Activated CD4-positive, CD25-positive, alpha-beta regulatory T cell treated with anti-CD3 and anti-CD28 coated beads, Interleukin-2, amount 50 U/mL, for 16 hours (primary cell): ENCODE data around the gene LRGUK.
"Not testable (repeated sequence)": the region's sequence is repeated elsewhere in the genome, so short reads cannot be mapped to it uniquely, and the experiment has no call there.

Source experiments
- DNase-seq: peaks from one replicate; pipeline ENCODE4 v3.0.0-alpha.2; 2020; ENCODE audit warnings: low read depth, low spot score

The LRGUK gene, protein sequence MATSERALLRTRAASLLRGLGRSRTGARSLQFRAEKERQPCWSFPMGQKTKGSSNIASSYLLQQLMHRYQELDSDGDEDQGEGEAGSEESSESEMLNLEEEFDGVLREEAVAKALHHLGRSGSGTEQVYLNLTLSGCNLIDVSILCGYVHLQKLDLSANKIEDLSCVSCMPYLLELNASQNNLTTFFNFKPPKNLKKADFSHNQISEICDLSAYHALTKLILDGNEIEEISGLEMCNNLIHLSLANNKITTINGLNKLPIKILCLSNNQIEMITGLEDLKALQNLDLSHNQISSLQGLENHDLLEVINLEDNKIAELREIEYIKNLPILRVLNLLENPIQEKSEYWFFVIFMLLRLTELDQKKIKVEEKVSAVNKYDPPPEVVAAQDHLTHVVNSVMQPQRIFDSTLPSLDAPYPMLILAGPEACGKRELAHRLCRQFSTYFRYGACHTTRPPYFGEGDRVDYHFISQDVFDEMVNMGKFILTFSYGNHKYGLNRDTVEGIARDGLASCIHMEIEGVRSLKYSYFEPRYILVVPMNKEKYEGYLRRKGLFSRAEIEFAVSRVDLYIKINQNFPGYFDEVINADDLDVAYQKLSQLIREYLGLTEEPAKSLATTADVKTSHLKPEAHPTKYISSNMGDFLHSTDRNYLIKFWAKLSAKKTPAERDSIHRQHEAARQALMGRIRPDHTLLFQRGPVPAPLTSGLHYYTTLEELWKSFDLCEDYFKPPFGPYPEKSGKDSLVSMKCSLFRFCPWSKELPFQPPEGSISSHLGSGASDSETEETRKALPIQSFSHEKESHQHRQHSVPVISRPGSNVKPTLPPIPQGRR

GRCh38 chr7:134126966-134127848 is at the start of gene LRGUK:
LRGUK (plus strand) TSS chr7:134127340; CDS start chr7:134127368, 28 bp downstream.
- DNase-seq: peak; percentile 58

DNA sequence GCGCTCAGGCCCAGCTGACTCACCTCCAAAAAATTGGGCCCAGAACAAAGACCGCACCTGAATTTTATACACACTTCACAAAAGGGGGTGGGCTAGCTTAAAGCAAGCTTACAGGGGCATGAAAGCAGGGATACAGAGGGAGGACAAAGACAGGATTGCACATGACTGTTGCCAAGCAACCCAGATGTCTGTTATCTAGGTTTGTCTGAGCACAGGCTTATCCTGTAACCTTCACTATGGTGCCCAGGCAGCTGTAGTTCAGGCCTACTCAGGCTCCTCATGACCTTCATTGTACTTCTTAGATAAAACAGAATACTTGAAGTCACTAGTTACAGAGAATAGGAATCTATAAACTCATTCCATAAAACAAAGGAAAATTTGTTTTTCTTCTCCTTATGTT is 49.6 kb upstream of the LRGUK start:
- not testable (repeated sequence) for DNase-seq

- DNase-seq: no peak
Observed at GRCh38 chr7:134078991-134079390, 48.1 kb upstream of the LRGUK start.

- no peak for DNase-seq
Observed at GRCh38 chr7:134081695-134082094, 45.4 kb upstream of the LRGUK start.

DNA sequence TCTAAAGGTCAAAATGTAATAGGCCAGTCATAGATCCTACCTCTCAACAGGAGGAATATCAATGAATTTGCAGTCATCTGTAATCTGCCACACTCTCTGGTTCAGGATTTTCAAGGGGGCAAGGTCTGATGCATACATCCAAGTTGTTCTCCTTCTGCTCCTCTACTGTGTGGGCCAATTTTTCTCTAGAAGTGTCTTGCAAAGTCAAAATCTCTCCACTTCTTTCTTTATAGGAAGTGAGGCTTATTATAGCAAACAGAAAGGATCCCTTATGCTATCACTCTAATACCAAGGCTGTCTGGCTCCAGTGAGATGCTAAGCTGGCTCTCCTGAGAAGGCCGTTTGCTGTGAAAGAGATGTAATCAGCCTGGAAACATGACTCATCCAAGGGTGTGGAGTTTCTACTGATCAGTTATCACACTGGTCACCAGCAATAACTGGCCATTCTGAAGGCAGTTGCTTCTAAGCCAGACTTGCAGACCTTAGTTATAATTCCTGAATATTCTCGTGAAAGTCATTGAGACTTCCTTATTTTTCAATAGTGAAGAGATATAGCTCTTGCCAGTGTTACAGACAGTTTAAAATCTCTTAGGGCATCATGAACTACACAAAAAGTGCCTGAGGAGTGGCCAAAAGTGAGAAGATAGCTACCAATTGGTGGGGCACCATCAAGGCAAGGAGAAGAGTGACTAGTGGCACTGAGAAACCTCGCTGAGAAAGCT is 43.2 kb upstream of the LRGUK start:
- no peak for DNase-seq

- DNase-seq: no peak
Observed at GRCh38 chr7:134084488-134085144, 42.5 kb upstream of the LRGUK start.

- DNase-seq: no peak
Observed at GRCh38 chr7:134085311-134085710, 41.8 kb upstream of the LRGUK start.

DNA sequence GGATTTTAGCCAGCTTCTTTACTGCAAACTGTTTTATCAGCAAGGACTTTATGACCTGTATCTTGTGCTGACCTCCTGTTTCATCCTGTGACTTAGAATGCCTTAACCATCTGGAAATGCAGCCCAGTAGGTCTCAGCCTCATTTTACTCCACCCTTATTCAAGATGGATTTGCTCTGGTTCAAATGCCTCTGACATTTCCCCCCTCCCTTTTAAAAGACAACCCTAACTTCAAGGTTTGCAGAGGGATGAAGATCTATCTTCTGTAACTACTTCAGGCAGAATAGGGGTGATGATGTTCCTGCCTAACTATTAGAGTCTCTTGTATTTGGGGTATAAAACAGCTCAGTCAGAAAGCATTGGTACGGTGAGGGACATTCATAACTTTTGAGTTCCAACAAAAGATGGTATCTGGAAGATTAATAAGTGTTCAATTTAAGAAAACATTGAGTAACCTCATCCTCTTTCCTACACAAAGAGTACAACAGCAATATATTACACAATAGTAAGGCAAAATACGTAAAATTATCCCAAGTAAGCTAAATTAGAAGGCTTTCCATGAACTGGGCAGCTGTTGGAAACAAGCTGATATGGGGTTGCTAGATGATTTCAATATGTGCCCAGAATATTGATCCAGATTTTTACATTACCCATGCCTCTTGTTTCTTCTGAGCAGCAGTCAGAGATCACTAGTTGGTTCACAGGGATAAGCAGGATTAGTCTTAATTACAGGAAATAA is 40.0 kb upstream of the LRGUK start:
- no peak for DNase-seq

GRCh38 chr7:134088199-134088598 is 38.9 kb upstream of the LRGUK start:
- DNase-seq: no peak

DNA sequence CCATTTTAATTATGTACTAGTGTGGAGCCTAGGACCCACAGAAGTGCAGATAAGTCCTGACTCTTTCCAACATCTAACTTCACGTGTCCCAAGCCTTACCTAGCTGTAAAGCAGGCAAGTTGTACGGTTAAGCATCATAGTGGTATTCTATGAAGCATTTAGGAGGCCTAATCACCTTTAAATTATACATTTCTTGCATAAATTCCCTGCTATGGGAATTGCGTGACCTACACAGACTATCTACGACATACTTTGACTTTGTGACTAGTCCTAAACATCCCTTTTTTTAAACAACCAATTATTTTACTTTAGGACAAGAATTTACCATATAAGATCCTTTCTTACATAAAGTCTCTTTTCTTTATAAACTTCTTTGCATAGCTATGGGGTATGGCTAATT is 37.7 kb upstream of the LRGUK start:
- no peak for DNase-seq

DNA sequence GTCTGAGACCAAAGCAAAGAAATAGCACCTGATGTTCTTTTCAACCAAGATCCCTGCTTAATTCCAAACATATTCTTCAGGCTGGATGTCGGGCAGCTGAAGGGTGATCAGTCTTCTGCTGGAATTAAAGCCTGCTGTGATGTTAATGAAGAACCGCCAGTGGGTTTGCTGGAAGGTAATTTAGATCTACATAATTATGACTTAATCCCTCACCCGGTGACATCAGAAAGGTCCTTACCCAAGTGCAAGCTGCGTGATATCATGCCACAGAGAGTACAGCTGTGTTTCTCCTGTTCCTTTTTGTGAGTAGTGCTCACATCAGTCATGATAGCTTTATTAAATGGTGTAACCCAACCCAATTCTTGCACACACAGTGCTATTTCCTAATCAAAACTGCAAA is 29.1 kb upstream of the LRGUK start:
- no peak for DNase-seq

- no peak for DNase-seq
Observed at GRCh38 chr7:134101716-134102115, 25.4 kb upstream of the LRGUK start.

- no peak for DNase-seq
Observed at GRCh38 chr7:134104166-134104565, 23.0 kb upstream of the LRGUK start.

GRCh38 chr7:134105841-134106240 is 21.3 kb upstream of the LRGUK start:
- no peak for DNase-seq

GRCh38 chr7:134108802-134109201 is 18.3 kb upstream of the LRGUK start:
- DNase-seq: no peak

GRCh38 chr7:134113655-134114054 is 13.5 kb upstream of the LRGUK start:
- DNase-seq: no peak

DNA sequence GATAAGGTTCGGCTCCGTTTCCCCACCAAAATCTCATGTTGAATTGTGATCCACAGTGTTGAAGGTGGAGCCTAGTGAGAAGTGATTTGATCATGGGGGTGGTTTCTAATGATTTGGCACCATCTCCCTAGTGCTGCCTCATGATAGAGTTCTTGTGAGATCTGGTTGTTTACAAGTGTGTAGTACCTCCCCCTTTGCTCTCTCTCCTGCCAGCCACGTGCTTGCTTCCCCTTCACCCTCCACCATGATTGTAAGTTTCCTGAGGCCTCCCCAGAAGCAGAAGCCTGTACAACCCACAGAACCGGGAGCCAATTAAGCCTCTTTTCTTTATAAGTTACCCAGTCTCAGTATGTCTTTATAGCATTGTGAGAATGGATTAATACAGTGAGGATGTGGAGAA is 12.1 kb upstream of the LRGUK start:
- no peak for DNase-seq

GRCh38 chr7:134120405-134120804 is 6.7 kb upstream of the LRGUK start:
- DNase-seq: no peak

- no peak for DNase-seq
Observed at GRCh38 chr7:134121632-134122139, 5.5 kb upstream of the LRGUK start.

- no peak for DNase-seq
Observed at GRCh38 chr7:134122980-134123379, 4.2 kb upstream of the LRGUK start.
